Omental fat pad (tissue), 4 donors: ENCODE results near the gene TNIP2. TPM values are rescaled to one million over a fixed set of nuclear protein-coding genes. Genes with fewer than 3 reads are reported as not detected.
"Not testable (repeated sequence)": the region's sequence is repeated elsewhere in the genome, so short reads cannot be mapped to it uniquely, and the experiment has no call there.

Experiments
- ATAC-seq: fragments of 150-250 bp; one replicate; pipeline ENCODE4 v1.9.1; 2016; ENCODE audit warnings: mild to moderate bottlenecking, moderate library complexity; ENCODE audit not compliant: low FRiP score
- DNase-seq: peaks from one replicate; pipeline ENCODE4 v3.0.0-alpha.2; 2019; ENCODE audit warnings: low spot score
- CTCF ChIP-seq, 3 donors: fragments of 450-650 bp; IDR thresholded peaks; one replicate each; pipeline ENCODE4 v1.5.1; 2016 to 2017; ENCODE audit warnings: antibody characterized with exemption in 3 of 3, mild to moderate bottlenecking in 3 of 3, moderate library complexity in 2 of 3
- total RNA-seq, 4 donors: library from RNA; depleted of rRNA; stranded (reverse); fragments of >200 nt; gene quantifications; one replicate each; pipeline ENCODE4 v1.1.0, GENCODE V29; 2016

The TNIP2 gene
- total RNA-seq, 4 donors from 2014 or later = 50.1 to 108 (median 75.4) TPM

GRCh38 chr4:2785613-2786012 is 29.5 kb upstream of the TNIP2 start:
- TF ChIP-seq CTCF (IDR thresholded peaks at IDR 0.05) = no peak
- no peak for DNase-seq
- no peak for ATAC-seq

DNA sequence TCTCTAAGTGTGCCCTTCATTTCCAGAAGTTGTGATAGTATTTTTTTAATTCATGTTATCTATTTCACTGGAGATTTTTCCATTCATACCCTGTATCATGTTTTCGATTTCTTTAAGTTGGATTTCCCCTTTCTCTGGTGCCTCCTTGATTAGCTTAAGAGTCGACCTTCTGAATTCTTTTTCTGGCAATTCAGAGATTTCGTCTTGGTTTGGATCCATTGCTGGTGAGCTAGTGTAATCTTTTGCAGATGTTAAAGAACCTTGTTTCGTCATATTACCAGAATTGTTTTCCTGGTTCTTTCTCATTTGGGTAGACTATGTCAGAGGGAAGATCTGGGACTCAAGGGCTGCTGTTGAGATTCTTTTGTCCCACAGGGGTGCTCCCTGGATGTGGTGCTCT is 27.7 kb upstream of the TNIP2 start:
- DNase-seq (no peak), ATAC-seq (no peak)
- no peak for TF ChIP-seq CTCF (IDR thresholded peaks at IDR 0.05)

DNA sequence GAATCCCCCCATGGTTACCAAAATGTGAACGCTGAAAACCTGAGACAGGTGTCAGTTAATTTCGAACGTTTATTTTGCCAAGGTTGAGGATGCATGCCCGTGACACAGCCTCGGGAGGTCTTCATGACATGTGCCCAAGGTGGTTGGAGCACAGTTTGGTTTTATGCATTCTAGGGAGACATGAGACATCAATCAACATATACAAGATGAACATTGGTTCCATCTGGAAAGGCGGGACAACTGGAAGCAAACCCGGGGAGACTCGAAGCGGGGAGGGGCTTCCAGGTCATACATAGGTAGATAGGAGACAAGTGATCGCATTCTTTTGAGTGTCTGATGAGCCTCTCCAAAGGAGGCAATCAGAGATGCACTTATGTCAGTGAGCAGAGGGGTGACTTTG is 25.8 kb upstream of the TNIP2 start:
- ATAC-seq = no peak
- no peak for TF ChIP-seq CTCF (IDR thresholded peaks at IDR 0.05)
- no peak for DNase-seq

GRCh38 chr4:2780643-2781042 is 24.5 kb upstream of the TNIP2 start:
- not testable (repeated sequence) for DNase-seq, ATAC-seq

GRCh38 chr4:2771264-2771663 is 15.1 kb upstream of the TNIP2 start:
- DNase-seq (no peak), ATAC-seq (no peak)
- TF ChIP-seq CTCF (IDR thresholded peaks at IDR 0.05) = no peak

- DNase-seq (no peak), ATAC-seq (no peak)
- TF ChIP-seq CTCF (IDR thresholded peaks at IDR 0.05) = no peak
Observed at GRCh38 chr4:2768921-2769336, 12.8 kb upstream of the TNIP2 start.

GRCh38 chr4:2768124-2768523 is 12.0 kb upstream of the TNIP2 start:
- TF ChIP-seq CTCF (IDR thresholded peaks at IDR 0.05) = no peak
- DNase-seq (no peak), ATAC-seq (no peak)

DNA sequence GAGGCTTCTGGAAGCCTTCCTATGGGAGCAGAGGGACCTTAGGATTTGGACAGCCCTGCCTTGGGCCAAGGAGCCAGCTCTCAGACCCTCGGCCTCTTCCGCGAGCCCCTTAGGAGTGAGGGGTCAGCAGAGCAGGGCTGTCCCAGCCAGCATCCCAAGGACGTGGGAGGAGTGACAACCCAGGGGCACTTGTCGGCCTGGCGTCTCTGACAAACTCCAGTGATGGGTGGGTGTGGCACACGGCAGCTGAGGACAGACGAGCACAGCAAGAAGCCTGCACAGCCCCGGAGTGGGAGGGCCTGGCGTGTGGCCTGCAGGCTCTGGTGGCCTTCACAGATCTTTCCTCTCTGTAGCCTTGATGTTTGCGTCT is 11.6 kb upstream of the TNIP2 start:
- DNase-seq (no peak), ATAC-seq (no peak)
- no peak for TF ChIP-seq CTCF (IDR thresholded peaks at IDR 0.05)
